ENCODE measurements around the gene TFF1. TPM values are rescaled to one million over a fixed set of nuclear protein-coding genes. Genes with fewer than 3 reads are reported as not detected.

The TFF1 gene
- total and polyA plus RNA-seq, 2 of the 4 experiments (the other 2 are of a cell fraction): not detected

Other genes starting within 250 kb of the TFF1 start
- under 0.01 and 0.36 TPM in 2 replicates for gene ABCG1, start 147.4 kb downstream of the TFF1 start, total RNA-seq (2012; rRNA removed)
- gene ABCG1, start 147.4 kb downstream of the TFF1 start, polyA plus RNA-seq (2012; rRNA removed): 0.14 and 0.19 TPM in 2 replicates
- not detected in 2 replicates for gene TFF3, start 51.1 kb downstream of the TFF1 start, total RNA-seq (2012; rRNA removed)
- gene TFF3, start 51.1 kb downstream of the TFF1 start, polyA plus RNA-seq (2012; rRNA removed): not detected in 2 replicates
- not detected in 2 replicates for gene TFF2, start 15.5 kb downstream of the TFF1 start, total RNA-seq (2012; rRNA removed)
- gene TFF2, start 15.5 kb downstream of the TFF1 start, polyA plus RNA-seq (2012; rRNA removed): not detected in 2 replicates
- gene TMPRSS3, start 29.5 kb upstream of the TFF1 start, total RNA-seq (2012; rRNA removed): not detected in 2 replicates
- gene TMPRSS3, start 29.5 kb upstream of the TFF1 start, polyA plus RNA-seq (2012; rRNA removed): not detected in 2 replicates
- gene UBASH3A, start 37.4 kb upstream of the TFF1 start, total RNA-seq (2012; rRNA removed): not detected in 2 replicates
- not detected in 2 replicates for gene UBASH3A, start 37.4 kb upstream of the TFF1 start, polyA plus RNA-seq (2012; rRNA removed)
- not detected in 2 replicates for gene RSPH1, start 129.7 kb upstream of the TFF1 start, total RNA-seq (2012; rRNA removed)
- gene RSPH1, start 129.7 kb upstream of the TFF1 start, polyA plus RNA-seq (2012; rRNA removed): not detected in 2 replicates
- 0.36 and 0.56 TPM in 2 replicates for gene SLC37A1, start 147.3 kb upstream of the TFF1 start, total RNA-seq (2012; rRNA removed)
- 0.48 and 0.65 TPM in 2 replicates for gene SLC37A1, start 147.3 kb upstream of the TFF1 start, polyA plus RNA-seq (2012; rRNA removed)